ENCODE measurements around the gene PCSK6.
"Not testable (repeated sequence)": the region's sequence is repeated elsewhere in the genome, so short reads cannot be mapped to it uniquely, and the experiment has no call there.

The PCSK6 gene

GRCh38 chr15:101416475-101416874, 73.0 kb downstream of the PCSK6 start:
- H3K4me3 ChIP-seq (ENCODE audit: low read depth, low read length); DNase-seq (ENCODE audit: low read depth): not testable (repeated sequence)

- no peak overlapping the region for H3K4me3 ChIP-seq (ENCODE audit: low read depth, low read length)
- DNase-seq (ENCODE audit: low read depth), result no peak
These were observed 76.3 kb downstream of the PCSK6 start for GRCh38 chr15:101413239-101413638.

GRCh38 chr15:101411581-101411980, 77.9 kb downstream of the PCSK6 start:
- no peak overlapping the region for H3K4me3 ChIP-seq (ENCODE audit: low read depth, low read length)
- no peak for DNase-seq (ENCODE audit: low read depth)

GRCh38 chr15:101411085-101411484, 78.4 kb downstream of the PCSK6 start:
- DNase-seq (ENCODE audit: low read depth), result no peak

GRCh38 chr15:101410612-101411011, 78.9 kb downstream of the PCSK6 start:
- no peak for DNase-seq (ENCODE audit: low read depth)

More at GRCh38 chr15:101411085-101411484, 78.4 kb downstream of the PCSK6 start:
- H3K4me3 ChIP-seq (ENCODE audit: low read depth, low read length), result no peak overlapping the region

GRCh38 chr15:101409621-101410020, 79.9 kb downstream of the PCSK6 start:
- no peak for DNase-seq (ENCODE audit: low read depth)
- no peak overlapping the region for H3K4me3 ChIP-seq (ENCODE audit: low read depth, low read length)

More at GRCh38 chr15:101410612-101411011, 78.9 kb downstream of the PCSK6 start:
- no peak overlapping the region for H3K4me3 ChIP-seq (ENCODE audit: low read depth, low read length)

- H3K4me3 ChIP-seq (ENCODE audit: low read depth, low read length), result no peak overlapping the region
- DNase-seq (ENCODE audit: low read depth), result no peak
These were observed 81.3 kb downstream of the PCSK6 start for GRCh38 chr15:101407966-101408775.

- no peak for DNase-seq (ENCODE audit: low read depth)
- no peak overlapping the region for H3K4me3 ChIP-seq (ENCODE audit: low read depth, low read length)
These were observed 82.1 kb downstream of the PCSK6 start for GRCh38 chr15:101407439-101407838.

- DNase-seq (ENCODE audit: low read depth), result no peak
- no peak overlapping the region for H3K4me3 ChIP-seq (ENCODE audit: low read depth, low read length)
These were observed 82.8 kb downstream of the PCSK6 start for GRCh38 chr15:101406526-101407195.

GRCh38 chr15:101406036-101406435, 83.5 kb downstream of the PCSK6 start:
- H3K4me3 ChIP-seq (ENCODE audit: low read depth, low read length), result no peak overlapping the region
- DNase-seq (ENCODE audit: low read depth), result no peak

- H3K4me3 ChIP-seq (ENCODE audit: low read depth, low read length), result no peak overlapping the region
- no peak for DNase-seq (ENCODE audit: low read depth)
These were observed 85.3 kb downstream of the PCSK6 start for GRCh38 chr15:101404245-101404644.

- not testable (repeated sequence) for H3K4me3 ChIP-seq (ENCODE audit: low read depth, low read length); DNase-seq (ENCODE audit: low read depth)
These were observed 86.6 kb downstream of the PCSK6 start for GRCh38 chr15:101402883-101403282.

- H3K4me3 ChIP-seq (ENCODE audit: low read depth, low read length), result no peak overlapping the region
- DNase-seq (ENCODE audit: low read depth), result no peak
These were observed 88.2 kb downstream of the PCSK6 start for GRCh38 chr15:101401286-101401685.

GRCh38 chr15:101399431-101399830, 90.1 kb downstream of the PCSK6 start:
- no peak for DNase-seq (ENCODE audit: low read depth)
- H3K4me3 ChIP-seq (ENCODE audit: low read depth, low read length), result no peak overlapping the region

GRCh38 chr15:101398247-101398646, 91.3 kb downstream of the PCSK6 start:
- H3K4me3 ChIP-seq (ENCODE audit: low read depth, low read length), result no peak overlapping the region
- no peak for DNase-seq (ENCODE audit: low read depth)

- no peak for DNase-seq (ENCODE audit: low read depth)
- no peak overlapping the region for H3K4me3 ChIP-seq (ENCODE audit: low read depth, low read length)
These were observed 91.9 kb downstream of the PCSK6 start for GRCh38 chr15:101397521-101398003.

- DNase-seq (ENCODE audit: low read depth), result no peak
- H3K4me3 ChIP-seq (ENCODE audit: low read depth, low read length), result no peak overlapping the region
These were observed 92.8 kb downstream of the PCSK6 start for GRCh38 chr15:101396484-101397261.

- no peak for DNase-seq (ENCODE audit: low read depth)
- H3K4me3 ChIP-seq (ENCODE audit: low read depth, low read length), result no peak overlapping the region
These were observed 94.9 kb downstream of the PCSK6 start for GRCh38 chr15:101394654-101395053.

- H3K4me3 ChIP-seq (ENCODE audit: low read depth, low read length), result no peak overlapping the region
- no peak for DNase-seq (ENCODE audit: low read depth)
These were observed 95.4 kb downstream of the PCSK6 start for GRCh38 chr15:101394056-101394630.

- DNase-seq (ENCODE audit: low read depth), result no peak
- H3K4me3 ChIP-seq (ENCODE audit: low read depth, low read length), result no peak overlapping the region
These were observed 96.3 kb downstream of the PCSK6 start for GRCh38 chr15:101393172-101393571.
